BE2C (cell line): Measurements from ENCODE around the gene COL4A2.

Source experiments
- DNase-seq: peaks from one replicate; pipeline ENCODE4 v3.0.0-alpha.2; 2020
- H3K27me3 ChIP-seq: fragments of 250-450 bp; sonication (Bioruptor Pico); 2 replicates; pipeline ENCODE4 v1.5.1; 2020; ENCODE audit warnings: mild to moderate bottlenecking
- H3K36me3 ChIP-seq: fragments of 250-450 bp; sonication (Bioruptor Pico); 2 replicates; pipeline ENCODE4 v1.5.1; 2020; ENCODE audit warnings: mild to moderate bottlenecking
- H3K4me1 ChIP-seq: fragments of 250-450 bp; sonication (Bioruptor Pico); 2 replicates; pipeline ENCODE4 v1.5.1; 2020
- H3K4me3 ChIP-seq: 2 replicates; pipeline ENCODE4 v1.5.1; 2011; ENCODE audit warnings: low read depth, low read length
- H3K9me3 ChIP-seq: fragments of 250-450 bp; sonication (Bioruptor Pico); 2 replicates; pipeline ENCODE4 v1.5.1; 2020
- TF ChIP-seq, protein P1 (sequence below): IDR thresholded peaks from 2 replicates; pipeline ENCODE4 v1.5.1; 2012; ENCODE audit warnings: mild to moderate bottlenecking, low read depth, low read length

The COL4A2 gene

DNA sequence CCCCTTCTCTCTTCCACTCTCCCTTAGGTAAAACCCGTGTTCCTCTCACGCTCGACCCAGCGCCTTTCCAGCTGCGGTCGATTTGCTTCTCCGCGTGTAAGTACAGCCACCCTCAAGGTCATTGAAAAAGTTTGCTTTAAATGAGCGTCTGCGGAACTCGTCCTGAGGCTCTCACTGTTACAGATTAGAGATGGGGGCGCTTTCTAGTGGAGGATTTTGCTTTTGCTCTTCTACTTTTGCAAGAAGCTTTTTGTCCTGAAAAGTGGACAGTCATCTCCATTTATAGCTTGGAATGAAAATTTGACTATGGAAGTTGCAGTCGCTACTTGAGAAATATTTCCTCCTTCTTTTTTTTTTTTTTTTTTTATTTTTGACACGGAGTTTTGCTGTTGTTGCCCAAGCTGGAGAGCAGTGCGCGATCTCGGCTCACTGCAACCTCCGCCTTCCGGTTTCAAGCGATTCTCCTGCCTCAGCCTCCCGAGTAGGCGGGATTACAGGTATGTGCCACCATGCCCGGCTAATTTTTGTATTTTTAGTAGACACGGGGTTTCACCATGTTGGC, 255.0 kb downstream of the COL4A2 start:
- no peak for DNase-seq
- TF ChIP-seq, protein P1, sequence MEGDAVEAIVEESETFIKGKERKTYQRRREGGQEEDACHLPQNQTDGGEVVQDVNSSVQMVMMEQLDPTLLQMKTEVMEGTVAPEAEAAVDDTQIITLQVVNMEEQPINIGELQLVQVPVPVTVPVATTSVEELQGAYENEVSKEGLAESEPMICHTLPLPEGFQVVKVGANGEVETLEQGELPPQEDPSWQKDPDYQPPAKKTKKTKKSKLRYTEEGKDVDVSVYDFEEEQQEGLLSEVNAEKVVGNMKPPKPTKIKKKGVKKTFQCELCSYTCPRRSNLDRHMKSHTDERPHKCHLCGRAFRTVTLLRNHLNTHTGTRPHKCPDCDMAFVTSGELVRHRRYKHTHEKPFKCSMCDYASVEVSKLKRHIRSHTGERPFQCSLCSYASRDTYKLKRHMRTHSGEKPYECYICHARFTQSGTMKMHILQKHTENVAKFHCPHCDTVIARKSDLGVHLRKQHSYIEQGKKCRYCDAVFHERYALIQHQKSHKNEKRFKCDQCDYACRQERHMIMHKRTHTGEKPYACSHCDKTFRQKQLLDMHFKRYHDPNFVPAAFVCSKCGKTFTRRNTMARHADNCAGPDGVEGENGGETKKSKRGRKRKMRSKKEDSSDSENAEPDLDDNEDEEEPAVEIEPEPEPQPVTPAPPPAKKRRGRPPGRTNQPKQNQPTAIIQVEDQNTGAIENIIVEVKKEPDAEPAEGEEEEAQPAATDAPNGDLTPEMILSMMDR = no peak
- H3K4me3 ChIP-seq = peak overlapping the region; percentile 65

More for the DNA sequence above, 255.0 kb downstream of the COL4A2 start:
- peaks cover 59% of the 10 kb centered on the region for H3K27me3 ChIP-seq
- no peaks in the 10 kb centered on the region for H3K4me1 ChIP-seq
- no peaks in the 10 kb centered on the region for H3K9me3 ChIP-seq
- H3K36me3 ChIP-seq = no peaks in the 10 kb centered on the region; the same call in 1 of the 2 replicates
